M059J (cell line): Measurements from ENCODE around the gene PPFIA2. TPM values are rescaled to one million over a fixed set of nuclear protein-coding genes. Genes with fewer than 3 reads are reported as not detected.

Source experiments
- DNase-seq: peaks from one replicate; pipeline ENCODE4 v3.0.0-alpha.2; 2012; ENCODE audit warnings: low read depth
- total RNA-seq: library from RNA; depleted of rRNA; stranded (reverse); fragments of >200 nt; shearing (Covaris generic); gene quantifications from 2 replicates; pipeline ENCODE4 v1.2.3, GENCODE V29; 2014

The PPFIA2 gene
- total RNA-seq, 1 experiment from 2014 or later = not detected

GRCh38 chr12:81354327-81354932 lies 404.7 kb downstream of the PPFIA2 start:
- no peak for DNase-seq

- no peak for DNase-seq
Measured at GRCh38 chr12:81350309-81350708, 408.8 kb downstream of the PPFIA2 start.

- no peak for DNase-seq
Measured at GRCh38 chr12:81347404-81347803, 411.7 kb downstream of the PPFIA2 start.

- no peak for DNase-seq
Measured at GRCh38 chr12:81340910-81341309, 418.2 kb downstream of the PPFIA2 start.

GRCh38 chr12:81339071-81339470 lies 420.1 kb downstream of the PPFIA2 start:
- DNase-seq = no peak

GRCh38 chr12:81337886-81338285 lies 421.3 kb downstream of the PPFIA2 start:
- no peak for DNase-seq

- no peak for DNase-seq
Measured at GRCh38 chr12:81333812-81334211, 425.3 kb downstream of the PPFIA2 start.

GRCh38 chr12:81332054-81332453 lies 427.1 kb downstream of the PPFIA2 start:
- no peak for DNase-seq

- no peak for DNase-seq
Measured at GRCh38 chr12:81330480-81330879, 428.7 kb downstream of the PPFIA2 start.

GRCh38 chr12:81329085-81329484 lies 430.1 kb downstream of the PPFIA2 start:
- peak; percentile 9 for DNase-seq

- DNase-seq = no peak
Measured at GRCh38 chr12:81327425-81327824, 431.7 kb downstream of the PPFIA2 start.

- no peak for DNase-seq
Measured at GRCh38 chr12:81325086-81325485, 434.1 kb downstream of the PPFIA2 start.

GRCh38 chr12:81314903-81315531 lies 444.1 kb downstream of the PPFIA2 start:
- no peak for DNase-seq

GRCh38 chr12:81303935-81304334 lies 455.2 kb downstream of the PPFIA2 start:
- no peak for DNase-seq

GRCh38 chr12:81300454-81300853 lies 458.7 kb downstream of the PPFIA2 start:
- no peak for DNase-seq

- DNase-seq = no peak
Measured at GRCh38 chr12:81297601-81298000, 461.5 kb downstream of the PPFIA2 start.

- peak; percentile 73 for DNase-seq
Measured at GRCh38 chr12:81296556-81297305, 462.4 kb downstream of the PPFIA2 start.

GRCh38 chr12:81295251-81295650 lies 463.9 kb downstream of the PPFIA2 start:
- DNase-seq = no peak

- DNase-seq = peak; percentile 27
Measured at GRCh38 chr12:81294325-81295190, 464.6 kb downstream of the PPFIA2 start.

- no peak for DNase-seq
Measured at GRCh38 chr12:81288651-81289050, 470.5 kb downstream of the PPFIA2 start.

GRCh38 chr12:81284137-81284536 lies 475.0 kb downstream of the PPFIA2 start:
- peak; percentile 58 for DNase-seq
